HL-60 (cell line): ENCODE data around the gene MPST.

ENCODE experiments used
- GABPA ChIP-seq: IDR thresholded peaks from 2 replicates; pipeline ENCODE4 v1.6.1; 2012; ENCODE audit warnings: low read depth
- POLR2AphosphoS5 ChIP-seq: IDR thresholded peaks from 2 replicates; pipeline ENCODE4 v1.6.1; 2012; ENCODE audit warnings: low read depth
- SPI1 ChIP-seq: IDR thresholded peaks from 2 replicates; pipeline ENCODE4 v1.6.1; 2012; ENCODE audit warnings: low read depth, mild to moderate bottlenecking, borderline replicate concordance
- TF ChIP-seq, protein P1 (sequence below): IDR thresholded peaks from one replicate; pipeline ENCODE4 v1.5.1; 2011; ENCODE audit warnings: low read length, control low read depth, inconsistent platforms; ENCODE audit not compliant: insufficient read depth
- TF ChIP-seq, protein P2 (sequence below): IDR thresholded peaks from 2 replicates; pipeline ENCODE4 v1.6.1; 2012; ENCODE audit warnings: low read depth; ENCODE audit not compliant: insufficient replicate concordance

- TF ChIP-seq, protein P1, sequence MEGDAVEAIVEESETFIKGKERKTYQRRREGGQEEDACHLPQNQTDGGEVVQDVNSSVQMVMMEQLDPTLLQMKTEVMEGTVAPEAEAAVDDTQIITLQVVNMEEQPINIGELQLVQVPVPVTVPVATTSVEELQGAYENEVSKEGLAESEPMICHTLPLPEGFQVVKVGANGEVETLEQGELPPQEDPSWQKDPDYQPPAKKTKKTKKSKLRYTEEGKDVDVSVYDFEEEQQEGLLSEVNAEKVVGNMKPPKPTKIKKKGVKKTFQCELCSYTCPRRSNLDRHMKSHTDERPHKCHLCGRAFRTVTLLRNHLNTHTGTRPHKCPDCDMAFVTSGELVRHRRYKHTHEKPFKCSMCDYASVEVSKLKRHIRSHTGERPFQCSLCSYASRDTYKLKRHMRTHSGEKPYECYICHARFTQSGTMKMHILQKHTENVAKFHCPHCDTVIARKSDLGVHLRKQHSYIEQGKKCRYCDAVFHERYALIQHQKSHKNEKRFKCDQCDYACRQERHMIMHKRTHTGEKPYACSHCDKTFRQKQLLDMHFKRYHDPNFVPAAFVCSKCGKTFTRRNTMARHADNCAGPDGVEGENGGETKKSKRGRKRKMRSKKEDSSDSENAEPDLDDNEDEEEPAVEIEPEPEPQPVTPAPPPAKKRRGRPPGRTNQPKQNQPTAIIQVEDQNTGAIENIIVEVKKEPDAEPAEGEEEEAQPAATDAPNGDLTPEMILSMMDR: no peak
- TF ChIP-seq GABPA (no peak), POLR2AphosphoS5 (no peak), SPI1 (no peak)
- TF ChIP-seq, protein P2, sequence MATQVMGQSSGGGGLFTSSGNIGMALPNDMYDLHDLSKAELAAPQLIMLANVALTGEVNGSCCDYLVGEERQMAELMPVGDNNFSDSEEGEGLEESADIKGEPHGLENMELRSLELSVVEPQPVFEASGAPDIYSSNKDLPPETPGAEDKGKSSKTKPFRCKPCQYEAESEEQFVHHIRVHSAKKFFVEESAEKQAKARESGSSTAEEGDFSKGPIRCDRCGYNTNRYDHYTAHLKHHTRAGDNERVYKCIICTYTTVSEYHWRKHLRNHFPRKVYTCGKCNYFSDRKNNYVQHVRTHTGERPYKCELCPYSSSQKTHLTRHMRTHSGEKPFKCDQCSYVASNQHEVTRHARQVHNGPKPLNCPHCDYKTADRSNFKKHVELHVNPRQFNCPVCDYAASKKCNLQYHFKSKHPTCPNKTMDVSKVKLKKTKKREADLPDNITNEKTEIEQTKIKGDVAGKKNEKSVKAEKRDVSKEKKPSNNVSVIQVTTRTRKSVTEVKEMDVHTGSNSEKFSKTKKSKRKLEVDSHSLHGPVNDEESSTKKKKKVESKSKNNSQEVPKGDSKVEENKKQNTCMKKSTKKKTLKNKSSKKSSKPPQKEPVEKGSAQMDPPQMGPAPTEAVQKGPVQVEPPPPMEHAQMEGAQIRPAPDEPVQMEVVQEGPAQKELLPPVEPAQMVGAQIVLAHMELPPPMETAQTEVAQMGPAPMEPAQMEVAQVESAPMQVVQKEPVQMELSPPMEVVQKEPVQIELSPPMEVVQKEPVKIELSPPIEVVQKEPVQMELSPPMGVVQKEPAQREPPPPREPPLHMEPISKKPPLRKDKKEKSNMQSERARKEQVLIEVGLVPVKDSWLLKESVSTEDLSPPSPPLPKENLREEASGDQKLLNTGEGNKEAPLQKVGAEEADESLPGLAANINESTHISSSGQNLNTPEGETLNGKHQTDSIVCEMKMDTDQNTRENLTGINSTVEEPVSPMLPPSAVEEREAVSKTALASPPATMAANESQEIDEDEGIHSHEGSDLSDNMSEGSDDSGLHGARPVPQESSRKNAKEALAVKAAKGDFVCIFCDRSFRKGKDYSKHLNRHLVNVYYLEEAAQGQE: no peak
Observed at GRCh38 chr22:37043209-37043827, 23.8 kb downstream of the MPST start.
